H9 (cell line): ENCODE data around the gene GSK3A. TPM values are rescaled to one million over a fixed set of nuclear protein-coding genes. Genes with fewer than 3 reads are reported as not detected.

ENCODE experiments used
- DNase-seq: peaks from one replicate; pipeline ENCODE4 v3.0.0-alpha.2; 2017
- H2AFZ ChIP-seq: one replicate; pipeline ENCODE4 v1.6.1; 2013; ENCODE audit warnings: mild to moderate bottlenecking, low read length, control low read depth, moderate library complexity
- H2AK5ac ChIP-seq: 2 replicates; pipeline ENCODE4 v1.6.1; 2013; ENCODE audit warnings: low read length, control low read depth, mixed read lengths; ENCODE audit not compliant: insufficient read length
- H2BK120ac ChIP-seq: one replicate; pipeline ENCODE4 v1.6.1; 2013; ENCODE audit warnings: low read depth, mild to moderate bottlenecking, low read length, control low read depth, inconsistent platforms; ENCODE audit not compliant: poor library complexity, severe bottlenecking
- H2BK12ac ChIP-seq: 2 replicates; pipeline ENCODE4 v1.6.1; 2013; ENCODE audit warnings: low read length, control low read depth, mixed read lengths, low read depth; ENCODE audit not compliant: insufficient read length
- H2BK15ac ChIP-seq: 2 replicates; pipeline ENCODE4 v1.6.1; 2013; ENCODE audit warnings: low read depth, low read length, control low read depth
- H2BK20ac ChIP-seq: one replicate; pipeline ENCODE4 v1.6.1; 2013; ENCODE audit warnings: low read depth, mild to moderate bottlenecking, low read length, control low read depth, inconsistent platforms; ENCODE audit not compliant: poor library complexity, severe bottlenecking
- H2BK5ac ChIP-seq: 2 replicates; pipeline ENCODE4 v1.6.1; 2013; ENCODE audit warnings: low read length, control low read depth, mixed read lengths; ENCODE audit not compliant: insufficient read length
- H3K14ac ChIP-seq: 2 replicates; pipeline ENCODE4 v1.6.1; 2013; ENCODE audit warnings: low read length, control low read depth; ENCODE audit not compliant: insufficient read depth
- H3K18ac ChIP-seq: 2 replicates; pipeline ENCODE4 v1.6.1; 2013; ENCODE audit warnings: low read depth, mild to moderate bottlenecking, mixed read lengths, low read length, control low read depth; ENCODE audit not compliant: insufficient read length
- H3K23ac ChIP-seq: 2 replicates; pipeline ENCODE4 v1.6.1; 2013; ENCODE audit warnings: low read length, control low read depth, mixed read lengths, low read depth; ENCODE audit not compliant: insufficient read length
- H3K23me2 ChIP-seq: 2 replicates; pipeline ENCODE4 v1.6.1; 2013; ENCODE audit warnings: low read depth, mild to moderate bottlenecking, mixed read lengths, low read length, control low read depth; ENCODE audit not compliant: insufficient read length, poor library complexity, severe bottlenecking
- H3K27ac ChIP-seq: 2 replicates; pipeline ENCODE4 v1.5.1; 2013; ENCODE audit warnings: low read length, control low read depth, mixed read lengths, low read depth; ENCODE audit not compliant: insufficient read length
- H3K27me3 ChIP-seq: 2 replicates; pipeline ENCODE4 v1.6.1; 2013; ENCODE audit warnings: low read length, control low read depth, inconsistent platforms; ENCODE audit not compliant: insufficient read depth
- H3K4ac ChIP-seq: 2 replicates; pipeline ENCODE4 v1.6.1; 2013; ENCODE audit warnings: low read depth, mild to moderate bottlenecking, control low read depth, inconsistent platforms, low read length, moderate library complexity
- H3K4me1 ChIP-seq: 2 replicates; pipeline ENCODE4 v1.6.1; 2013; ENCODE audit warnings: low read length, control low read depth, inconsistent platforms; ENCODE audit not compliant: insufficient read depth
- H3K4me2 ChIP-seq: 2 replicates; pipeline ENCODE4 v1.6.1; 2013; ENCODE audit warnings: low read length, control low read depth, mixed read lengths; ENCODE audit not compliant: insufficient read length, insufficient read depth
- H3K56ac ChIP-seq: 2 replicates; pipeline ENCODE4 v1.6.1; 2013; ENCODE audit warnings: low read depth, mild to moderate bottlenecking, mixed read lengths, low read length, control low read depth; ENCODE audit not compliant: insufficient read length
- H3K79me1 ChIP-seq: 2 replicates; pipeline ENCODE4 v1.6.1; 2013; ENCODE audit warnings: low read depth, mild to moderate bottlenecking, moderate library complexity, low read length, control low read depth, inconsistent platforms; ENCODE audit not compliant: insufficient read depth, poor library complexity, severe bottlenecking
- H3K79me2 ChIP-seq: 2 replicates; pipeline ENCODE4 v1.6.1; 2013; ENCODE audit warnings: low read length, control low read depth, inconsistent platforms; ENCODE audit not compliant: insufficient read depth
- H3K9ac ChIP-seq: 2 replicates; pipeline ENCODE4 v1.6.1; 2013; ENCODE audit warnings: low read length, control low read depth, mixed read lengths; ENCODE audit not compliant: insufficient read length; ENCODE audit errors: extremely low read depth
- H3K9me3 ChIP-seq: one replicate; pipeline ENCODE4 v1.6.1; 2013; ENCODE audit warnings: low read depth, low read length, inconsistent platforms; ENCODE audit not compliant: control insufficient read depth
- H3T11ph ChIP-seq: one replicate; pipeline ENCODE4 v1.6.1; 2013; ENCODE audit warnings: mild to moderate bottlenecking, low read length, control low read depth, inconsistent platforms
- H4K20me1 ChIP-seq: one replicate; pipeline ENCODE4 v1.6.1; 2013; ENCODE audit not compliant: control insufficient read depth, insufficient read length, insufficient read depth
- H4K5ac ChIP-seq: 2 replicates; pipeline ENCODE4 v1.6.1; 2013; ENCODE audit warnings: low read depth, mild to moderate bottlenecking, mixed read lengths, low read length, control low read depth; ENCODE audit not compliant: insufficient read length
- H4K8ac ChIP-seq: replicated peaks from 2 replicates; pipeline ENCODE4 v1.6.1; 2013; ENCODE audit warnings: low read length, control low read depth, mixed read lengths, low read depth; ENCODE audit not compliant: insufficient read length
- H4K91ac ChIP-seq: 2 replicates; pipeline ENCODE4 v1.6.1; 2013; ENCODE audit warnings: low read depth, mild to moderate bottlenecking, moderate library complexity, mixed read lengths, low read length, control low read depth; ENCODE audit not compliant: insufficient read length
- H3K27ac Mint-ChIP-seq, 3 experiments: 2 replicates in 2 of 3; 3 replicates in 1 of 3; pipeline ENCODE4 v1.8.0; 2020 to 2021; ENCODE audit warnings: mixed read lengths in 3 of 3, mild to moderate bottlenecking in 1 of 3, moderate library complexity in 1 of 3
- H3K27me3 Mint-ChIP-seq: 2 replicates; pipeline ENCODE4 v1.8.0; 2021; ENCODE audit warnings: low read depth, mild to moderate bottlenecking, moderate library complexity, mixed read lengths
- H3K36me3 Mint-ChIP-seq, 3 experiments: 2 replicates in 2 of 3; 3 replicates in 1 of 3; pipeline ENCODE4 v1.8.0; 2020 to 2021; ENCODE audit warnings: low read depth in 3 of 3, mixed read lengths in 3 of 3; ENCODE audit not compliant: insufficient read depth in 1 of 3
- H3K4me1 Mint-ChIP-seq, 2 experiments: 2 replicates each; pipeline ENCODE4 v1.8.0; 2020; ENCODE audit warnings: mixed read lengths in 2 of 2
- H3K4me3 Mint-ChIP-seq, 2 experiments: 2 replicates in 1 of 2; 3 replicates in 1 of 2; pipeline ENCODE4 v1.8.0; 2020 to 2021; ENCODE audit warnings: mild to moderate bottlenecking in 2 of 2, mixed read lengths in 2 of 2, moderate library complexity in 1 of 2
- H3K9me3 Mint-ChIP-seq, 2 experiments: 2 replicates in 1 of 2; 3 replicates in 1 of 2; pipeline ENCODE4 v1.8.0; 2020; ENCODE audit warnings: mild to moderate bottlenecking in 2 of 2, mixed read lengths in 2 of 2, moderate library complexity in 1 of 2
- WGBS: extraction: QIAGEN DNeasy Blood & Tissue Kit; methylation state at CpG from one replicate; pipeline ENCODE4 v1.1.7; 2013; ENCODE audit warnings: missing lambda C conversion rate, low lambda C conversion rate, mixed read lengths; ENCODE audit not compliant: insufficient read length; ENCODE audit errors: extremely low coverage; 5-methylcytosine and 5-hydroxymethylcytosine counted together
- total RNA-seq: library from RNA; stranded (reverse); gene quantifications from 2 replicates; pipeline ENCODE4 v1.2.1, GENCODE V29; 2021
- TF ChIP-seq, protein P1 (sequence below): fragments of 200-600 bp; sonication (generic); conservative IDR thresholded peaks from 3 replicates; pipeline ENCODE4 v1.8.0; 2021; ENCODE audit warnings: antibody characterized with exemption, mild to moderate bottlenecking

The GSK3A gene
- total RNA-seq, 1 experiment from 2014 or later: 52.4 TPM

GRCh38 chr19:42276821-42277220 is 34.4 kb upstream of the GSK3A start:
- no peaks in the 10 kb centered on the region for H4K20me1 ChIP-seq
- H3K27ac Mint-ChIP-seq: no peak overlapping the region
- no peaks in the 10 kb centered on the region for H3K9me3 ChIP-seq
- H4K5ac ChIP-seq: no peak overlapping the region
- H2BK5ac ChIP-seq: no peak overlapping the region
- H3K36me3 Mint-ChIP-seq: peaks cover 4 to 23% (median 16%) of the 10 kb centered on the region in 3 experiments; a peak in 6 of 7 replicates
- H2BK20ac ChIP-seq: no peak overlapping the region
- H3K4me1 ChIP-seq: no peaks in the 10 kb centered on the region
- H2AFZ ChIP-seq: no peak overlapping the region
- no peak overlapping the region for H3K27ac ChIP-seq
- no peak overlapping the region for H2BK15ac ChIP-seq
- no peak overlapping the region for H3K23ac ChIP-seq
- H3K4me3 Mint-ChIP-seq: no peak overlapping the region
- no peak overlapping the region for H2AK5ac ChIP-seq
- no peak overlapping the region for H2BK120ac ChIP-seq
- TF ChIP-seq, protein P1, sequence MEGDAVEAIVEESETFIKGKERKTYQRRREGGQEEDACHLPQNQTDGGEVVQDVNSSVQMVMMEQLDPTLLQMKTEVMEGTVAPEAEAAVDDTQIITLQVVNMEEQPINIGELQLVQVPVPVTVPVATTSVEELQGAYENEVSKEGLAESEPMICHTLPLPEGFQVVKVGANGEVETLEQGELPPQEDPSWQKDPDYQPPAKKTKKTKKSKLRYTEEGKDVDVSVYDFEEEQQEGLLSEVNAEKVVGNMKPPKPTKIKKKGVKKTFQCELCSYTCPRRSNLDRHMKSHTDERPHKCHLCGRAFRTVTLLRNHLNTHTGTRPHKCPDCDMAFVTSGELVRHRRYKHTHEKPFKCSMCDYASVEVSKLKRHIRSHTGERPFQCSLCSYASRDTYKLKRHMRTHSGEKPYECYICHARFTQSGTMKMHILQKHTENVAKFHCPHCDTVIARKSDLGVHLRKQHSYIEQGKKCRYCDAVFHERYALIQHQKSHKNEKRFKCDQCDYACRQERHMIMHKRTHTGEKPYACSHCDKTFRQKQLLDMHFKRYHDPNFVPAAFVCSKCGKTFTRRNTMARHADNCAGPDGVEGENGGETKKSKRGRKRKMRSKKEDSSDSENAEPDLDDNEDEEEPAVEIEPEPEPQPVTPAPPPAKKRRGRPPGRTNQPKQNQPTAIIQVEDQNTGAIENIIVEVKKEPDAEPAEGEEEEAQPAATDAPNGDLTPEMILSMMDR: no peak
- no peak overlapping the region for H3K9ac ChIP-seq
- WGBS: no CpG with 5 or more reads among the region's 4 CpGs
- H3K56ac ChIP-seq: no peak overlapping the region
- no peak overlapping the region for H3K4me2 ChIP-seq
- H4K91ac ChIP-seq: no peak overlapping the region
- H4K8ac ChIP-seq: no peak overlapping the region
- no peaks in the 10 kb centered on the region; a peak in 2 of 5 replicates for H3K9me3 Mint-ChIP-seq
- no peak overlapping the region for H3T11ph ChIP-seq
- H3K79me1 ChIP-seq: no peaks in the 10 kb centered on the region
- no peak for DNase-seq
- no peaks in the 10 kb centered on the region for H3K27me3 Mint-ChIP-seq
- no peaks in the 10 kb centered on the region for H3K79me2 ChIP-seq
- no peaks in the 10 kb centered on the region for H3K27me3 ChIP-seq
- H2BK12ac ChIP-seq: no peak overlapping the region
- H3K4me1 Mint-ChIP-seq: peaks cover 19 to 24% of the 10 kb centered on the region in 2 experiments
- H3K18ac ChIP-seq: no peak overlapping the region
- peaks cover 8% of the 10 kb centered on the region for H3K23me2 ChIP-seq
- H3K4ac ChIP-seq: no peak overlapping the region
- no peak overlapping the region for H3K14ac ChIP-seq
